K562 (cell line): ENCODE results near the gene ITPKB.

Experiments
- CTCF ChIP-seq, 3 experiments: IDR thresholded peaks in 2 of 3; conservative IDR thresholded peaks in 1 of 3; 2 replicates each; pipeline ENCODE4 v1.5.1; 2011 to 2012; ENCODE audit warnings: low read length in 3 of 3, mild to moderate bottlenecking in 3 of 3, control low read depth in 2 of 3, improper control_type of control experiment in 1 of 3, inconsistent platforms in 1 of 3, low read depth in 1 of 3, mixed read lengths in 1 of 3, moderate library complexity in 1 of 3; ENCODE audit not compliant: insufficient read depth in 2 of 3
- MAFK ChIP-seq: IDR thresholded peaks from 2 replicates; pipeline ENCODE4 v1.6.1; 2011; ENCODE audit warnings: low read length, improper control_type of control experiment
- MEF2D ChIP-seq: conservative IDR thresholded peaks from 2 replicates; pipeline ENCODE4 v1.6.1; 2016; ENCODE audit warnings: low read depth, missing genetic modification characterization, missing compliant biosample characterization
- MEIS2 ChIP-seq: fragments of 450-650 bp; IDR thresholded peaks from 2 replicates; pipeline ENCODE4 v1.6.1; 2014; ENCODE audit warnings: mild to moderate bottlenecking; ENCODE audit not compliant: partially characterized antibody
- POLR2AphosphoS5 ChIP-seq: IDR thresholded peaks from 2 replicates; pipeline ENCODE4 v1.6.1; 2011; ENCODE audit warnings: mild to moderate bottlenecking, low read depth, low read length, moderate library complexity; ENCODE audit not compliant: control insufficient read depth, insufficient read depth
- SP2 ChIP-seq: IDR thresholded peaks from 2 replicates; pipeline ENCODE4 v1.6.1; 2011; ENCODE audit warnings: mild to moderate bottlenecking, low read depth, low read length, moderate library complexity; ENCODE audit not compliant: poor library complexity, severe bottlenecking; ENCODE audit errors: extremely low read depth
- ZNF639 ChIP-seq, 2 experiments: fragments of 200-800 bp in 1 of 2; sonication (Bioruptor generic) in 1 of 2; sonication (generic) in 1 of 2; formaldehyde crosslinking in 1 of 2; IDR thresholded peaks in 1 of 2; conservative IDR thresholded peaks in 1 of 2; 2 replicates each; pipeline versions ENCODE4 v1.5.0 to v1.6.1; 2016 to 2020; ENCODE audit warnings: missing compliant biosample characterization in 1 of 2, missing genetic modification characterization in 1 of 2, missing genetic modification reagents in 1 of 2

- TF ChIP-seq POLR2AphosphoS5: no peak
- no peak for TF ChIP-seq SP2
- TF ChIP-seq MAFK: no peak
- no peak for TF ChIP-seq MEIS2
- TF ChIP-seq MEF2D (tag): no peak
- TF ChIP-seq CTCF (IDR thresholded peaks at IDR 0.05 in 2 of 3, conservative IDR thresholded peaks at IDR 0.05 in 1 of 3; ENCODE audit: insufficient read depth in 2 of 3, low read depth in 1 of 3, low read length in 3 of 3): no peak
- no peak for TF ChIP-seq ZNF639 (CRISPR knock-in tag; conservative IDR thresholded peaks at IDR 0.05 in 1 of 2, IDR thresholded peaks at IDR 0.05 in 1 of 2)
Observed at GRCh38 chr1:226672339-226672762, 66.7 kb downstream of the ITPKB start.
